Hematopoietic multipotent progenitor cell treated with erythropoietin and hydrocortisone succinate and interleukin-3 and kit ligand, for 8 days (in vitro differentiated cells): ENCODE results near the gene TARM1.

ENCODE experiments used
- DNase-seq: peaks from one replicate; pipeline ENCODE4 v3.0.0-alpha.2; 2015

The TARM1 gene

DNA sequence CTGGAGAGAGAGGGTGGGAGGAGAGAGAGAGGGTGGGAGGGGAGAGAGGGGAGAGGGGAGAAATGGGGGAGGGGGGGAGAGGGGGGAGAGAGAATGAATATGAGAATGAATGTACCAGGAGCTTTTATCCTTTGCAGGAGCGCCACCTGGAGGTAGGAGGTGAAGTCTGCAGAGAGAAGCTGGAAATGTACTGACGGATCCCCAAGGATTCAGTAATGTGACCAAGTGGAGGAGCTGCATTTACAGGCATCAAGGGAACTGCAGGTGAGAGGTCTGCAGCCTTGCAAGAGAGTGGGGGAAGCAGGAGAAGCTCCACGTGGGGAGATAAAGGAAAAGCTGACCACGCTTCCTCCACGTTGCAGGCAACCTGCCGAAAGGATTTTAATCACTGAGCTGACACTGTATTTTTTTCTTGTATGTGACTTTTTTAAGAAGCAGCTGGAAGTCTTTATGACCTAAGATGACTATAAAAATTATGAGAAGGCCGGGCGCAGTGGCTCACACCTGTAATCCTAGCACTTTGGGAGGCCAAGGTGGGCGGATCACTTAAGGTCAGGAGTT, 51.2 kb downstream of the TARM1 start:
- peak; percentile 66 for DNase-seq

DNA sequence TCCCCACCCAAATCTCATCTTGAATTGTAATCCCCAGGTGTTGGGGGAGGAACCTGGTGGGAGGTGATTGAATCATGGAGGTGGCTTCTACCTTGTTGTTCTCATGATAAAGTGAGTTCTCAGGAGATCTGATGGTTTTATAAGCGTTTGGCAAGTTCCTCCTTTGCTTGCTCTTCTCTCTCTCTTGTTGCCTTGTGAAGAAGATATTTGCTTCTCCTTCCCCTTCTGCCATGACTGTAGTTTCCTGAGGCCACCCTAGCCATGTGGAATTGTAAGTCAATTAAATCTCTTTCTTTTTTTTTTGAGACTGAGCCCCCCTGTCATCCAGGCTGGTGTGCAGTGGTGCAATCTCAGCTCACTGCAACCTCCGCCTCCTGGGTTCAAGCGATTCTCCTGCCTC, 51.9 kb downstream of the TARM1 start:
- no peak for DNase-seq

DNA sequence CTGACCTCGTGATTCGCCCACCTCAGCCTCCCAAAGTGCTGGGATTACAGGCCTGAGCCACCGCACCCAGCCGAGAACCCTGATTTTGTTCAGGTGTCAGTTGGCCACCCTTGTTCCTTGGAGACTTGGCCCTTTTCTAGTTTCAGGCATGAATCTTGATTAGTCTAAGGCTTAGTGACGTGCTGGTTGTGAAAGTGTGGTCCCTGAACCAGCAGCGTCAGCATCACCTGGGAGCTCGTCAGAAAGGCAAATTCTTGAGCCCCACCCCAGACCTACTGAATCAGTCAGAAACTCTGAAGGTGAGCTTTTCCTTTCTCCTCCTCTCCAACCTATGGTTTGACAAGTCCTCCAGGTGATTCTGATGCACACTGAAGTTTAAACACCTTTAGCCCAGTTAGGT, 54.5 kb downstream of the TARM1 start:
- DNase-seq = no peak

DNA sequence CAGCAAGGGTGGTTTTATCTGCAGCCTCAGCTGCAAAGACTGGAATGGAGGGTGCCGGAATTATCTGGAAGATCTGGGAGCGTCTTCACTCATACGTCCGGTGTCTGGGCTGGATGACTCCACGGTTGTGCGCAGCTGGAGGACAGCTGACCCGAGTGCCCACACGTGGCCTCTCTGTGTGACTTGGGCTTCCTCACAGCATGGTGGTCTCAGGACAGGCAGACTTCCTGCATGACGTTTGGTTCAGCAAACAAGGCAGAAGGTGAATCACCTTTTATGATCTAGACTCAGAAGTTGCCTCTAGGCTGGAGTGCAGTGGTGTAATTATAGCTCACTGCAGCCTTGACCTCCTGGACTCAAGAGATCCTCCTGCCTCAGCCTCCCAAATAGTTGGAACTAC, 56.5 kb downstream of the TARM1 start:
- no peak for DNase-seq

DNA sequence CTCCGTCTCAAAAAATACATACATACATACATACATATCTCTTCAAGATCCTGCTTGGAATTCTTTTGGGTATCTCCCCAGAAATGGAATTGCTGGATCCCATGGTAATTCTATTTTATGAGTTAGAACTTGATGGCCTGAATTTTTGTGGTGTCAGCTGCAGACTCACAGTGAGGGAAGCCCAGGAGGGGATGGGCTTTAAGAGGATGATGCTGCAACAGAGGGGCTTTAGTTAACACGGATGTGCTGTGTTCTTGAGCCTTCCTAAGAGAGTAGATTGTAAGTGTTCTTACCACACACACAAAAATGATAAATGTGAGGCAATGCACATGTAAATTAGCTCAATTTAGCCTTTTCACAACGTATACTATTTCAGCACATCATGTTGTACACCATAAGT, 58.0 kb downstream of the TARM1 start:
- no peak for DNase-seq

DNA sequence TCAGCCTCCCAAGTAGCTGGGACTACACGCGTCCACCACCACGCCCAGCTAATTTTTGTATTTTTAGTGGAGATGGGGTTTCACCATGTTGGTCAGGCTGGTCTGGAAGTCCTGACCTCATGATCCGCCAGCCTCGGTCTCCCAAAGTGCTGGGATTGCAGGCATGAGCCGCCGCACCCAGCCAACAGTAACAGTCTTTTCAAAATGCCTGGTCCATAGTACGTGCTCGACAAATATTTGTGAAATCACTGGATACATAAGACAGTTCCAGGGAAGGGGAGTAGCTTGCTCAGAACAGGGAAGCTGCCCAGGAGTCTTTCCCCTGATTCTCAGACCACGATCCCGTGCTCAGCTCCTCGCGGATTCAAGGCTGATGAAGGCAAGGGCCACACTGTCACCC, 59.2 kb downstream of the TARM1 start:
- no peak for DNase-seq

DNA sequence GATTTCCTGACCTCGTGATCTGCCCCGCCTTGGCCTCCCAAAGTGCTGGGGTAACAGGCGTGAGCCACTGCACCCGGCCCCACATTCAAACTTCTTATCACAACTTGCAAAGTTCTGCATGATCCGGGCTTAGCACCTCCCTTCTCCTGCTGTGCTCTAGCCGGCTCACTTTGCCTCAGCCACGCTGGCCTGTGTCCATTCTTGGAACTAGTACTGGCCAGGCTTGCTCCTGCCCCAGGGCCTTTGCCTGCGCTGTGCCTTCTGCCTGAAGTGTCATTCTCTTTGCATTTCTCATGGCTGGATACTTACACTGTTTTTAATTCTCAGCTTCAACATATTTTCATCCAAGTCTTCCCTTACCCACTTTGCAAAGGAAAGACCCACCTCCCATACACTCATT, 59.8 kb downstream of the TARM1 start:
- DNase-seq = no peak
